Activated CD8-positive, alpha-beta T cell treated with anti-CD3 and anti-CD28 coated beads for 36 hours (primary cell): Measurements from ENCODE around the gene CTSH. TPM values are rescaled to one million over a fixed set of nuclear protein-coding genes. Genes with fewer than 3 reads are reported as not detected.

Experiments
- ATAC-seq: fragments of 200-7000 bp; cut with Tn5 transposase; one replicate; pipeline ENCODE4 v1.10.0; 2021; ENCODE audit warnings: mild to moderate bottlenecking, moderate library complexity
- CTCF ChIA-PET: fragments of 350-600 bp; sonication (Branson Sonifier 250); formaldehyde crosslinking; loops from one replicate; lab custom pipeline; 2021; ENCODE audit warnings: antibody characterized with exemption; lab: Charles Lee
- POLR2A ChIA-PET: fragments of 350-600 bp; sonication (Branson Sonifier 250); formaldehyde crosslinking; loops from one replicate; lab custom pipeline; 2021; ENCODE audit warnings: antibody characterized with exemption; lab: Charles Lee
- DNase-seq: peaks from one replicate; pipeline ENCODE4 v3.0.0-alpha.2; 2020
- H3K27ac Mint-ChIP-seq: one replicate; pipeline ENCODE4 v1.8.0; 2021; ENCODE audit warnings: mild to moderate bottlenecking, mixed read lengths
- H3K27me3 Mint-ChIP-seq: one replicate; pipeline ENCODE4 v1.8.0; 2021; ENCODE audit warnings: mixed read lengths
- H3K36me3 Mint-ChIP-seq: one replicate; pipeline ENCODE4 v1.8.0; 2021; ENCODE audit warnings: low read depth, mixed read lengths
- H3K4me1 Mint-ChIP-seq: one replicate; pipeline ENCODE4 v1.8.0; 2021; ENCODE audit warnings: low read depth, mixed read lengths
- H3K4me3 Mint-ChIP-seq: one replicate; pipeline ENCODE4 v1.8.0; 2021; ENCODE audit warnings: mild to moderate bottlenecking, moderate library complexity, mixed read lengths
- H3K9me3 Mint-ChIP-seq: one replicate; pipeline ENCODE4 v1.8.0; 2021; ENCODE audit warnings: mixed read lengths
- CTCF ChIP-seq: fragments of 200-600 bp; IDR thresholded peaks from one replicate; pipeline ENCODE4 v1.8.0; 2022; ENCODE audit warnings: antibody characterized with exemption, mild to moderate bottlenecking
- intact Hi-C: fragments of 100-400 bp; cut with micrococcal nuclease; formaldehyde crosslinking; loops from one replicate; pipeline ENCODE4 v1.10.0; 2022
- total RNA-seq, 2 experiments: library from RNA; stranded (reverse); gene quantifications; one replicate each; pipeline ENCODE4 v1.2.3, GENCODE V29; 2021

Gene CTSH
- total RNA-seq, 2 experiments from 2014 or later: 13.2 to 14.1 TPM

- Mint-ChIP-seq H3K27me3 (peaks cover 10% of the 10 kb centered on the region), H3K9me3 (no peaks in the 10 kb centered on the region), H3K4me3 (no peak overlapping the region), H3K36me3 (peaks cover 4% of the 10 kb centered on the region), H3K27ac (no peak overlapping the region), H3K4me1 (peaks cover 21% of the 10 kb centered on the region)
- POLR2A ChIA-PET: interaction anchor here (0.6 kb wide), 1 partner anchor 177 kb away, joined by 3 read pairs; no protein-coding TSS in a partner anchor
- DNase-seq (no peak), ATAC-seq (no peak)
- TF ChIP-seq CTCF: no peak
- intact Hi-C loops: no loop called here
- CTCF ChIA-PET: interaction anchor here (0.9 kb wide), 1 partner anchor 55 kb away, joined by 3 read pairs; no protein-coding TSS in a partner anchor
Measured at GRCh38 chr15:78933823-78934654, 10.8 kb downstream of the CTSH start.

- ATAC-seq: no peak
- Mint-ChIP-seq H3K27ac (no peak overlapping the region), H3K4me3 (no peak overlapping the region), H3K4me1 (peaks cover 13% of the 10 kb centered on the region), H3K36me3 (peaks cover under 1% of the 10 kb centered on the region), H3K27me3 (peaks cover 6% of the 10 kb centered on the region), H3K9me3 (no peaks in the 10 kb centered on the region)
- DNase-seq: no peak
- CTCF ChIA-PET: no interaction called here
- intact Hi-C loops: no loop called here
- POLR2A ChIA-PET: interaction anchor here (0.6 kb wide), 1 partner anchor 178 kb away, joined by 3 read pairs; no protein-coding TSS in a partner anchor
- no peak for TF ChIP-seq CTCF
Measured at GRCh38 chr15:78933187-78933822, 11.5 kb downstream of the CTSH start.

- no peak for DNase-seq
- CTCF ChIA-PET: no interaction called here
Measured at GRCh38 chr15:78932258-78932808, 12.5 kb downstream of the CTSH start.

GRCh38 chr15:78931439-78932257, 13.2 kb downstream of the CTSH start:
- DNase-seq (no peak), ATAC-seq (no peak)
- Mint-ChIP-seq H3K36me3 (no peaks in the 10 kb centered on the region), H3K27me3 (peaks cover 1% of the 10 kb centered on the region), H3K4me3 (no peak overlapping the region), H3K4me1 (no peaks in the 10 kb centered on the region), H3K9me3 (no peaks in the 10 kb centered on the region), H3K27ac (no peak overlapping the region)
- intact Hi-C loops: no loop called here
- POLR2A ChIA-PET: interaction anchor here (1.0 kb wide), 1 partner anchor 24 kb away, joined by 3 read pairs; no protein-coding TSS in a partner anchor
- CTCF ChIA-PET: no interaction called here
- no peak for TF ChIP-seq CTCF

More at GRCh38 chr15:78932258-78932808, 12.5 kb downstream of the CTSH start:
- Mint-ChIP-seq H3K9me3 (no peaks in the 10 kb centered on the region), H3K4me3 (no peak overlapping the region), H3K4me1 (peaks cover 6% of the 10 kb centered on the region), H3K36me3 (no peaks in the 10 kb centered on the region), H3K27me3 (peaks cover 2% of the 10 kb centered on the region), H3K27ac (no peak overlapping the region)
- intact Hi-C loops: no loop called here
- TF ChIP-seq CTCF: no peak
- POLR2A ChIA-PET: interaction anchor here (1.0 kb wide), 1 partner anchor 25 kb away, joined by 3 read pairs; no protein-coding TSS in a partner anchor
- no peak for ATAC-seq
